ENCODE data around the gene CHRND.

- TF ChIP-seq, protein P1, sequence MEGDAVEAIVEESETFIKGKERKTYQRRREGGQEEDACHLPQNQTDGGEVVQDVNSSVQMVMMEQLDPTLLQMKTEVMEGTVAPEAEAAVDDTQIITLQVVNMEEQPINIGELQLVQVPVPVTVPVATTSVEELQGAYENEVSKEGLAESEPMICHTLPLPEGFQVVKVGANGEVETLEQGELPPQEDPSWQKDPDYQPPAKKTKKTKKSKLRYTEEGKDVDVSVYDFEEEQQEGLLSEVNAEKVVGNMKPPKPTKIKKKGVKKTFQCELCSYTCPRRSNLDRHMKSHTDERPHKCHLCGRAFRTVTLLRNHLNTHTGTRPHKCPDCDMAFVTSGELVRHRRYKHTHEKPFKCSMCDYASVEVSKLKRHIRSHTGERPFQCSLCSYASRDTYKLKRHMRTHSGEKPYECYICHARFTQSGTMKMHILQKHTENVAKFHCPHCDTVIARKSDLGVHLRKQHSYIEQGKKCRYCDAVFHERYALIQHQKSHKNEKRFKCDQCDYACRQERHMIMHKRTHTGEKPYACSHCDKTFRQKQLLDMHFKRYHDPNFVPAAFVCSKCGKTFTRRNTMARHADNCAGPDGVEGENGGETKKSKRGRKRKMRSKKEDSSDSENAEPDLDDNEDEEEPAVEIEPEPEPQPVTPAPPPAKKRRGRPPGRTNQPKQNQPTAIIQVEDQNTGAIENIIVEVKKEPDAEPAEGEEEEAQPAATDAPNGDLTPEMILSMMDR (IDR thresholded peaks at IDR 0.05) = no peak
- TF ChIP-seq POLR2A (IDR thresholded peaks at IDR 0.05) (no peak), EP300 (IDR thresholded peaks at IDR 0.05) (no peak)
Measured at GRCh38 chr2:232541961-232542714, 16.2 kb downstream of the CHRND start.
